GM19193 (cell line): ENCODE data around the gene ITFG1.

ENCODE experiments used
- POLR2A ChIP-seq: IDR thresholded peaks from 4 replicates; pipeline ENCODE4 v1.6.1; 2011; ENCODE audit not compliant: insufficient read depth, insufficient read length; ENCODE audit errors: extremely low read depth

The ITFG1 gene

DNA sequence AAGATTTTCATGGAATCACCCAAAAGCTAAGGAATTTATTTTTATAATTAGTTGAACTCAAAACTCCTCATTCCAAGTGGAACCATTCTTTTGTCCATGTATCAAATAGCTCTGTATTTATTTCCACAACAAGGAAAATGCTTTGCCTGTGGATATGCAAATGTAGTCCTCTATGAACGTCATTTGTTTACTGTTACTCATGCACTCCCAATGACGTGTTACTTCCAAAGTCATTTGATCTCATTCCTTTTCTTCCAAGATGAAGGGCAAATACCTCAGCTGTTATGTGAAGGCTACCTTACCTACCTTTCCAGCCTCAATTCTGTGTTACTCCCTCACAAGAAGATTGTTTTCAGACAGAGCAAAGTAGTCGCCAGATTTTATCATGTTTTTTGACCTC lies 83.7 kb downstream of the ITFG1 start:
- TF ChIP-seq POLR2A: no peak

DNA sequence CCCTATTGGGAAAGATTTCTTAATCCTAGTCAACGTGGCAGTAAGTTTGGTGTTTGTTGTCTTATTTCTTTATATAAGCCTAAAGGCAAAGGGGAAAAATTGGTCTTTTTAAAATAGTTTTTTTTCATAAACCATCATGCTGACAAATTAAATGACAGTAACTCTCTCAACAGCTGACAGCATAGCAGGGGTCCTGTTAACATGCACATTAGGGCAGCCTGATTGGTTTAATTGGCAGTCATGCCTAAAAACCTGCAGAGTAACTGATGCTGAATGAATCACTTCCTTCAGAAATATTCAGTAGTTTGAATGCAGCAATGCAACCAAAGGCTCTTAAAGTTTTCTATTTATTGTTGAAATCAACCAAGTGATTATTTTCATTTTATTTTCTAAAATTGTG lies 85.4 kb downstream of the ITFG1 start:
- no peak for TF ChIP-seq POLR2A

DNA sequence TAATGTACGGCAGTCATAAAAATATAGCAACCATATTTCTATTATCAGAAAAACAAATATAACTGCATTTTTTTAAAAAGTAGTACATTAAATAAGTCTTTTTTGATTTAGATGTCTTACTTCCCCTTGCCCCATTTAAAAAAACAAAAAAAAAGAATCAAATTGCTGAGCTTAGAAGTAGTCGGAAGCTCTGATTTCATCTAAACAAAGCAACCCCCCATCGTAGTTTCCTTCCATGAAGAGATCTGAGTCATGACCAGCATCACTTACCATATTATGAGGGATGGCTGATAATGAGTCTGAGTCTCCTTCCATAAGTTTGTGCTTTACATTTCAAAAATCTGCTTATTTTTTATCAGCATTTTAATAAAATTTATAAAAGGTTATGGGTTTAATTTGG lies 86.2 kb downstream of the ITFG1 start:
- no peak for TF ChIP-seq POLR2A

DNA sequence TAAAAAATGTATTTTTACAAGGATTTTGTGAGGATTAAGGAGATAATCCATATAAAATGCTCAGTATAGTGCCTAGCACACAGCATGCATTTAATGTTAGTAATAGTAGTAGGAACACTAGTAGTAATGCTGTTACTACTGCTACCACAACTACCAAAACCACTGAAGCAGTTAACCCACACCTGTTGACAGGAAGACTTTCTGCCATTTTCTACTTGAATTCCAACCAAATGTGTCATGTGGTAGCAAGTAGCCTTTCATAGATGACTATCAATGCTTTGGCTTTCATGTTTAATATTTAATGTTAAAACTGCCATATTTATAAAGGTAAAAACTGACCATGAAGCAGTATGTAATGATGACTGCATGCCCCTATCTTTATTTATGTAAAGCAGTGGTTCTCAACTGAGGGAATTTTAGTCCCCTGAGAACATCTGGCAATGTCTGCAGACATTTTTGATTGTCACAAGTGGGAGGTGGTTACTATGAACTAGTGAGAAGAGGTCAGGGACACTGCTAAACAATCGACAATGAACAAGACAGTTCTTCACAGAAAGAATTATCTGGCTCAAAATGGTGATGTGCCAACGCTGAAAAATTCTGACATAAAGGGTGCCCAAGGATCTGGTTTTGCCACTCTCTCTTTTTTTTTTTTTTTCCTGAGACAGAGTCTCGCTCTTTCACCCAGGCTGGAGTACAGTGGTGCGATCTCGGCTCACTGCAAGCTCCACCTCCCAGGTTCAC lies 89.4 kb downstream of the ITFG1 start:
- TF ChIP-seq POLR2A: no peak

DNA sequence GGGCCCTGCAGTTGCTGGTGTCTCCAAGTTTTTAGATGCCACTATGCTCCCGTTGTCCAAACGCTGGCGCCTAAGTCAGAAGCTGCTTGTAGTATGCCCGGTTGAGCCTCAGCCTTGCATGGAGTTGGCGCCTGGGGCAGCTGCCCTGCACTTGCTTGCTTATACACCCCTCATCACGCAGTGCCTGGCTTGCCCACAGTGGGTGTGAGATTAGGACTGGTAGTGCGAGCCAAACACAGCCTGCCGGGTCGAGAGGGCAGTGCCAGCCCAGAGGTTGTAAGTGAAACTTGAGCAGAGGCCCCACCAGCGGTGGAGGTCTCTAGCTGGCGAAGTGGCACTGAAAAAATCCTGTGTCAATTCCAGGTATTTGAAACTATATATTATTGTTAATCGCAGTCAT lies 90.3 kb downstream of the ITFG1 start:
- no peak for TF ChIP-seq POLR2A

DNA sequence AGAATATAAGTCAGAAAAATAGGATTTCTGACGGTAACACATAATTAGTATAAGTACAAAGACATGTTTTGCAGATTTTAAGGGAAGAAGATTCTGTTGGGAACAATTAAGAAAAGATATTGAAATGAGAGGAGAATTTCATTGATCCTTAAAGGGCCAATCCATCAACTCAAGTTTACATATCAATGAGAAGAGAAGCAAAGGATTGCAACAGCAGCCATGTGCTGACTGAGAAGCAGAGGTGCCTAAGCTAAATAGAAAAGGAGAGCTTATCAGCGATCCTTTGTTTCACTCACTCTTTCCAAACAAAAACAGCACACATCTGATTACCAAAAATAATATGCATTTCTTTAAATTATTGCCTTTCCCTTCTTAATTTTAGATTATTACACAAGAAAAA lies 94.6 kb downstream of the ITFG1 start:
- TF ChIP-seq POLR2A: no peak

DNA sequence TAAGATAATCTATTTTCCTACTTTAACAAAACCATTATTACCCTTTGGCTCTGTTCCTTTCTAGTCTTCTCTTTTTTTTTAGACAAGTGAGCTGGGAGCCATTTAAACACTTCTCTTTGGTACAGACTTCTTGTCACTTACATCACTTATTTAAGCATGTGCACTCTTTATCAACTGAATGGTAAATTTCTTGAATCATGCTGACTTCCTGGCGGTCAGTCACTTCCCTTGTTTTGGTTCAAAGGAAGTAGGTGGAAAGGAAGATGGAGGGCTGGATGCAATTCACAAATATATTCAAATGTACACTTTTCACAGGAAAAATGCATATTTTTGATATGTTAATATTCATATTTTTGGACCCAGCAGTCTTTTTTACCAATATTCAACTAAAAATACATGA lies 97.1 kb downstream of the ITFG1 start:
- no peak for TF ChIP-seq POLR2A

DNA sequence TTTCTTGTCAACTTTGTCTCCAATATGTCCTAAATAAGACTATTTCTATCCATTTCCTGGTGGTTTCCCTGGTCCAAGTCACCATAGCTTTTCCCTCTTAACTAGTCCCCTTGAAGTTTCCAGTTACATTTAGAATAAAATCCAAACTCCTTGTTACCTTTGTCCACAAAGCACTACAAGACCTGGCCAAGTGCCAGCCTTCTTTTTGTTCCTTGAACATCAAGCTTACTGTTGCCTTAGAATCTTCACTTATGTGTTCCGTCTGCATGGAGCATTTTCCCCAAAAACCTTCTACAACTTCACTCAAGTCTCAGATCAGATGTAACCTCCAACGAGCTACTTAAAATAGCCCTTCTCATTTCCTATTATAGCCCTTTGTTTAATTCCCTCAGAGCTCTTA lies 101.4 kb downstream of the ITFG1 start:
- no peak for TF ChIP-seq POLR2A

DNA sequence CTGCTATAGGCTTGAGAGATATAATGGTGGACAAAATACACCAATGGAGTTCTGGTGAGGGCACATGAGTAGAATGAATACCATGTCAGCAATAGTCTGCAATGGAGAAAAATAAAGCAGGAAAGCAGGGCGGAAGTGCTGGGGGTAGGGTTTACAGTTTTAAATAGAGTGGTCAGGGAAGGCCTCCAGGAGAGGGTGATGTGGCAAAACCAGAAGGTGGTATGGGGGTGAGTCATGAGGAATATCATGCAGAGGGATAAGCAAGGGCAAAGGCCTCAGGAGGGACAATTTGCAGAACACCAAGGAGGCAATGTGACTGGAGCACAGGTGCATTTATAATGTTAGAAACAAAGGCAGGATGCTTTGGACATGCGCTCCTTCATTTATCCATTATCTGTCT lies 102.0 kb downstream of the ITFG1 start:
- TF ChIP-seq POLR2A: no peak

DNA sequence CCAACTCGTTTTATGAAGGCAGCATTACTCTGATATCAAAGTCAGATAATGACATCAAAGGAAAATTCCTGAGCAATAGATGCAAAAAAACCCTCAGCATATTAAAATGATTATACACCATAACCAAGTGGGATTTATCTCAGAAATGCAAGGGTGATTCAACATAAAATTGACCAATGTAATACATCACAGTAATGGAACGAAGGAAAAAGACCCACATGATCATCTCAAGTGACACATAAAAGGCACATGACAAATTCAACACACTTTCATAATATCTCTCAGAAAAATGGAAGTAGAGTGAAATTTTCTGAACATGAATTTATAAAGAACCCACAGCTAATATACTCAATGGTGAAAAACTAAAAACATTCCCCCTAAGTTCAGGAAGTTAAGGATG lies 118.8 kb downstream of the ITFG1 start:
- TF ChIP-seq POLR2A: no peak

DNA sequence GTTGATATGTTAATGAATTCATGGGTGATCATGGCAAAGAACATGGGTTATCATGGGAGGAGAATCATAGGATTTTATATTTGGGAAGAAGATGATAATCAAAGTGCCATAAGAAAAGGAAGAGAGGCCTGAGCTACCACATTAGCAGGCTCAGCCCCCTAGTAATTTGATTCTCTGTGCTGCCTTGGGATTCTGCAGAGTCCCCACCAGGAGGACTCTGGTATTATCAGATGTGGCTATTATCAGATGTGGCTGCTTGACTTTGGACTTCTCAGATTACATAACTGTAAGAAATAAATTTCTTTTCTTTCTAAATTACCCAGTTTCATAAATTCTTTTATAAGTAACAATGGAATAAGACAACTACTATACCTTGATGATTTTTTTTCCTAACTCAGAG lies 137.6 kb downstream of the ITFG1 start:
- TF ChIP-seq POLR2A: no peak

DNA sequence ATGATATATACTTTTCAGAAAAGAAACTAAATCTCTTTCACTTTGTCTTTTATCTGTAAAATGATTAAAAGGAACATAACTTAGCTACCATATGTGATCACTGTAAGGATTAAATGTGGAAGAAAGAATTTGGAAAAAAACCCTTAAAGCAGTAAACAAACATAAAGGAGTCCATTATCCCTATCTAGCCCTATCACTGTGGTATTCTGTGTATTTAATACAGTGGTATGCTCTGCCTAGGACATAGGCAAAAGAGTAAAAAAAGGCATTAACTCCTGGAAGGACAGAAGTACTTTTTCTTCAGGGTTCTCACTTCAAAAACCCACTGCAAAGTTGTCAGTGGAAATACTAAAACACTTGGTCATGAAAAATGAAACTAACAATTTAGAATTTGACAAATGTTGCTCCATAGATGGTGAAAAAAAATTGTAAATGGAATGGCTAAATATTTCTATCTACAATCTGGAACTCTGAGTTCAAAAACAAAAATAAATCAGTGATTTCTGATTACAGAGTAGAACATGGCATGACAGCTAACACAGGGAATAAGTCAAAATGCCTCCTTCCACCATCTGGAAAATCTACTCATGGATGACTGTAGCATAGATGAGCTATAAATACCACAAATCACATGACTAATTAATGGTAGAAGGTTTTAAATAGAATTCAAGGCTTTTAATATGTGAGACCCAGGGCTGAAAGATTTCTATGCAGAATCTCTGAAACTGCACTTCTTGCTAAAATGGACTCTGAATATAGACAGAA lies 140.1 kb downstream of the ITFG1 start:
- no peak for TF ChIP-seq POLR2A

DNA sequence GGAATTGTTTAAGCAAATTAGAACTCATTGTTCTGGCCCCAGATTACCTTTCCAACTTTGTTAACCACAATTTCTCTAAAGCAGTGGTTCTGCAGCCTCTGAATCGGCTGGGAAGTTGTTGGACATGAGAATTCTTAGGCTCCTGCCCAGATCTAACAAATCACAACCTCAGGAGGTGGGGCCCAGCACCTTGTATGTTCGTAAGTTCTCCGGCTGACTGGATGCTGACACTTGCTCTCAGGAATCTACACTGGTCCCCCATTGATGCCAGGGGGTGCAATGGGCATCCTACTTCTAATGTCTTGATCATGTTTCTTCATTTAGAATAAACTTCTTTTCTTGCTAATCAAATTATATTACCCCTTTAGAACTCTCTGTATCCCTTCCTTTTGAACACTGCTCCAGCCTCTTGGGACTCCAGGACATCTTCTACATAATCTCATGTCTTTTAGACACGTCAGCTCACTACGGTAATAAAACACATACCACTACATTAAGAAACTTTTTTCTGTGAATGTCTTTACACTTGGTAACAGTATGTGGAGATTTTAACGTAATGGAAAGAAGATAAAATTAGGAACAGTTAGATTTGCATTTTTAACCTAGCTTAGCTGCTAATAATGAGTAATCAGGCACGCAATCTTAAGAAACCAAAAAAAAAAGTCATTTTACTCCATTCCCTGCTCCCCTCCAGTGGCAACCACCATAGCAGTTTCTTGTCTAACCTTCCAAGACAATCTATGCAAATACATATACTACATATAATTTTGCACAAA lies 143.2 kb downstream of the ITFG1 start:
- TF ChIP-seq POLR2A: no peak

DNA sequence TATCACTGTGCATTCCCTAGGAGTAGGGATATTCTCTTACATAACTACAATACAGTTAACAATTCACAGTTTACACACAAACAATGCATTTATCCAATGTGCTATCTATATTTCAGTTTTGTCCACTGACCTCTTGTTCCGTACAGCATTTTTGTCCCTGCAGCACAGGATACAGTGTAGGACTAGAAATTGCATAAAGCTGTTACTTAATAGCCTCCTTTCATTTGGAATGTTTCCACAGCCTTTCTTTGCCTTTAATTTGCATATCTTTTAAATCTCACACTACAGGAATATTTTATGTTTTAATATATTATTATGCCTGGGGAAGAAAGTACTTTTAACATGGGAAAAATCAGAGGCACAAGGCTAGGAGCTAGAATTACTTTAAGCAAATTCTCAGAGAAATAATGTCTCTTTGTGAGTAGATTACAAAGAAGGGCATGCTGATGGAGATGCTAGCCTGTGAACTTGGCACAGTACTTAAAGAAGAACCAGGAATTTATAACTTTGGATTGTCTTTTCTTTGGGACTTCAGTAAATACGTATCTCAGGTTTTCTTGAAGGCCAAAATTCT lies 144.3 kb downstream of the ITFG1 start:
- TF ChIP-seq POLR2A: no peak

DNA sequence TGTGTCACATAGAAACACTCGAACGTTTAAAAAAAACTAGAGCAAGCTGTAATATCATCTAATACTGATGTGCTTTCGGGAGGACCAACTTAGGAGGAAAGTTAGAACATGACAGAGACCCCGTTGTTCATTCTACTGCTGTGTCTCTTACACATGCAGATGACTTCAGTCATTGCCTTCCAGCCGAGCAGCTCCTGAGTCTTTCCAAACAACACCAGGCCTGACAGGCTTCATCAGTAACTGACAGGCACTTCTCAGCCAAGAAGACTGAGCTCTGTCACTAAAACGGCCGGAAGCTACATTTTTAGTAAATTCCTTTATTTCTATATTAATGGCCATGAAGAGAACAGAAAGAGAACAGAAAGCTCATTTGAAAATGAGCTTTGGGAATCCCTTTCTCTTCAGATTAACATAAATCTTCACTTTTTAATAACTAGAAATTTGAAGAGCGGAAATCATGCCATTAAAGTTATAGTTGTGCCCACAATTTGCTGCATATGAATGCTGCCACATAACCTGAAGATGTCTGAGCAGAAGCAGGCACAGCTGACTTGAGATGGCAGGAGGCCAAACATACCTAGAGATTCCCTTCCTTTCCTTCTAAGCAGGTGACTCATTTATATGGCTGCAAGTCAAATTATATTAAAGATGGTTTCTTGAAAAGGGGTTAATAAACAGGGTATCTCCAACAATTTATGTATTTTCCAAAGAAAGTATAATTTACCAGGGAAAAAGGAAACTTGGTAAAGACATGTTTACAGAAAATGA lies 148.9 kb downstream of the ITFG1 start:
- TF ChIP-seq POLR2A: no peak

DNA sequence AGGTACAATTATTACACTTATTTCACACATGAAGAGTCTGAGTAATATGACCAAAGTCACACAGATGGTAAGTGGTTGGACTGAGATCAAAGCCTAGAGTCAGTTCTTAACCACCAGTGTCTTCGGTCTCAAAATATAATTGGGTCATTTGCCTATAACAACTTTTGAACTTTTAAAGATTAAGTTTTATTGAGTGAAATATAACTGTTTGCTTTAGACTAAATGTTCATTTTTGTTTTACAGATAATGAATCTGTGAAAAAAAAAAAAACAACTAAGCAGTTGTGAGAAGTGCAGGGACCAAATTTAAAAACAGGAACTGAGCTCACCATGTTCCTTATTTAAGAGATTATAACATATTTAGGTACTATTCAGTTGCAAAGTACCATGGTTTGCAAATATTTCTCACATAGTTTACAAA lies 150.1 kb downstream of the ITFG1 start:
- no peak for TF ChIP-seq POLR2A
